K562 (cell line): ENCODE data around the gene SIRT2. TPM values are rescaled to one million over a fixed set of nuclear protein-coding genes. Genes with fewer than 3 reads are reported as not detected.

Source experiments
- ELK1 ChIP-seq: sonication (generic); formaldehyde crosslinking; IDR thresholded peaks from 2 replicates; pipeline ENCODE4 v1.8.1; 2022; ENCODE audit warnings: missing genetic modification reagents
- HES1 ChIP-seq: fragments of 450-650 bp; IDR thresholded peaks from 2 replicates; pipeline ENCODE4 v1.6.1; 2016; ENCODE audit warnings: low read depth, mild to moderate bottlenecking, moderate library complexity
- MAX ChIP-seq: sonication (generic); formaldehyde crosslinking; IDR thresholded peaks from 2 replicates; pipeline ENCODE4 v1.9.0; 2022; ENCODE audit warnings: mild to moderate bottlenecking, missing genetic modification reagents
- MEF2A ChIP-seq: IDR thresholded peaks from 2 replicates; pipeline ENCODE4 v1.6.1; 2011; ENCODE audit warnings: low read depth, mild to moderate bottlenecking, low read length, moderate library complexity; ENCODE audit not compliant: control insufficient read depth
- NR2C1 ChIP-seq, 2 experiments: fragments of 450-650 bp; IDR thresholded peaks; 2 replicates each; pipeline ENCODE4 v1.6.1; 2017; ENCODE audit warnings: mild to moderate bottlenecking in 2 of 2, antibody characterized with exemption in 1 of 2, inconsistent platforms in 1 of 2, missing compliant biosample characterization in 1 of 2, missing genetic modification characterization in 1 of 2
- PHF8 ChIP-seq: fragments of 200-600 bp; sonication (generic); IDR thresholded peaks from 2 replicates; pipeline ENCODE4 v1.6.1; 2012; ENCODE audit warnings: mixed run types, mild to moderate bottlenecking, inconsistent platforms, low read length, moderate library complexity, borderline replicate concordance
- SMC3 ChIP-seq: conservative IDR thresholded peaks from 2 replicates; pipeline ENCODE4 v1.6.1; 2011; ENCODE audit warnings: low read depth, low read length, improper control_type of control experiment; ENCODE audit not compliant: insufficient read depth
- ZFPM2 ChIP-seq: fragments of 250-450 bp; sonication (Bioruptor Pico); IDR thresholded peaks from 2 replicates; pipeline ENCODE4 v1.5.1; 2022; ENCODE audit warnings: mild to moderate bottlenecking
- ZNF263 ChIP-seq: sonication (generic); formaldehyde crosslinking; IDR thresholded peaks from 2 replicates; pipeline ENCODE4 v1.8.0; 2022; ENCODE audit warnings: mild to moderate bottlenecking, missing genetic modification reagents, borderline replicate concordance
- ZNF280A ChIP-seq: fragments of 450-650 bp; IDR thresholded peaks from 2 replicates; pipeline ENCODE4 v1.6.1; 2018; ENCODE audit warnings: mild to moderate bottlenecking, low read depth; ENCODE audit not compliant: partially characterized antibody
- ZNF695 ChIP-seq: fragments of 450-650 bp; formaldehyde crosslinking; IDR thresholded peaks from 2 replicates; pipeline ENCODE4 v1.4.0; 2020; ENCODE audit warnings: mild to moderate bottlenecking, moderate library complexity
- polyA plus RNA-seq, 8 experiments: library from polyadenylated mRNA; depleted of rRNA in 4 of 8; stranded (reverse) in 5 of 8; unstranded in 3 of 8; fragments of >200 nt; fragmentation: Nextera tagmentation in 2 of 8; fragmentation: Illumina TruSeq in 1 of 8; extraction: Ambion mirVana in 2 of 8; extraction: Trizol in 1 of 8; gene quantifications; 2 replicates each; pipeline versions ENCODE4 v1.2.1 to v1.2.3, GENCODE V29; 2011 to 2014; ENCODE audit warnings: inconsistent platforms in 1 of 8, missing spikeins in 1 of 8
- total RNA-seq, 7 experiments: library from RNA; depleted of rRNA in 6 of 7; stranded (reverse); fragments of >200 nt in 6 of 7; fragmentation: Illumina TruSeq in 2 of 7; extraction: Trizol in 2 of 7; gene quantifications; 2 replicates each; pipeline versions ENCODE4 v1.2.1 to v1.2.3, GENCODE V29; 2011 to 2021; ENCODE audit warnings: low replicate concordance in 1 of 7

The SIRT2 gene
- total and polyA plus RNA-seq, 9 of the 15 experiments (the other 6 are each of a cell fraction or from before 2014, with no cell fraction given) = 2.3 to 35.2 (median 22.9) TPM

GRCh38 chr19:38929929-38930775 is 30.7 kb upstream of the SIRT2 start, which contains the start of gene SARS2 (continued):
- TF ChIP-seq ZNF280A = no peak
- no peak for TF ChIP-seq ELK1
- no peak for TF ChIP-seq ZFPM2 (CRISPR knock-in tag)
- peak; percentile 80 for TF ChIP-seq SMC3
- peak; percentile 74; the same call in 1 of the 2 replicates for TF ChIP-seq ZNF263
- no peak for TF ChIP-seq ZNF695 (CRISPR knock-in tag)
- no peak for TF ChIP-seq HES1
- peak; percentile 13; the same call in 1 of the 2 replicates for TF ChIP-seq MAX (CRISPR knock-in tag)
- TF ChIP-seq PHF8 = peak; percentile 94
- 0 out of 2 replicates have a peak, but pooled peaks have one; percentile 46 for TF ChIP-seq NR2C1 (IDR thresholded peaks at IDR 0.05)
- TF ChIP-seq NR2C1 (tag; IDR thresholded peaks at IDR 0.05) = 0 out of 2 replicates have a peak, but pooled peaks have one; percentile 12
- no peak for TF ChIP-seq MEF2A
